SJSA1 (cell line): Measurements from ENCODE around the gene MME. TPM values are rescaled to one million over a fixed set of nuclear protein-coding genes. Genes with fewer than 3 reads are reported as not detected.
"Not testable (repeated sequence)": the region's sequence is repeated elsewhere in the genome, so short reads cannot be mapped to it uniquely, and the experiment has no call there.

ENCODE experiments used
- DNase-seq, 2 experiments: peaks; one replicate each; pipeline ENCODE4 v3.0.0-alpha.2; 2015 to 2020; ENCODE audit warnings: low spot score in 2 of 2, low read depth in 1 of 2
- H3K27ac ChIP-seq: fragments of 250-450 bp; sonication (Bioruptor Pico); 2 replicates; pipeline ENCODE4 v1.5.1; 2020; ENCODE audit warnings: mild to moderate bottlenecking, moderate library complexity
- H3K27me3 ChIP-seq: fragments of 250-450 bp; sonication (Bioruptor Pico); replicated peaks from 2 replicates; pipeline ENCODE4 v1.5.1; 2020; ENCODE audit warnings: mild to moderate bottlenecking, moderate library complexity
- H3K36me3 ChIP-seq: fragments of 250-450 bp; sonication (Bioruptor Pico); 2 replicates; pipeline ENCODE4 v1.5.1; 2020; ENCODE audit warnings: mild to moderate bottlenecking
- H3K4me1 ChIP-seq: fragments of 250-450 bp; sonication (Bioruptor Pico); replicated peaks from 2 replicates; pipeline ENCODE4 v1.6.1; 2021; ENCODE audit warnings: mild to moderate bottlenecking
- H3K4me3 ChIP-seq: fragments of 250-450 bp; sonication (Bioruptor Pico); 2 replicates; pipeline ENCODE4 v1.5.1; 2020; ENCODE audit warnings: mild to moderate bottlenecking
- H3K9me3 ChIP-seq: fragments of 250-450 bp; sonication (Bioruptor Pico); replicated peaks from 2 replicates; pipeline ENCODE4 v1.5.1; 2020; ENCODE audit warnings: mild to moderate bottlenecking
- total RNA-seq: library from RNA; depleted of rRNA; stranded (reverse); fragments of >200 nt; shearing (Covaris generic); gene quantifications from 2 replicates; pipeline ENCODE4 v1.2.3, GENCODE V29; 2014

Gene MME
- total RNA-seq, 1 experiment from 2014 or later = 19.1 TPM

DNA sequence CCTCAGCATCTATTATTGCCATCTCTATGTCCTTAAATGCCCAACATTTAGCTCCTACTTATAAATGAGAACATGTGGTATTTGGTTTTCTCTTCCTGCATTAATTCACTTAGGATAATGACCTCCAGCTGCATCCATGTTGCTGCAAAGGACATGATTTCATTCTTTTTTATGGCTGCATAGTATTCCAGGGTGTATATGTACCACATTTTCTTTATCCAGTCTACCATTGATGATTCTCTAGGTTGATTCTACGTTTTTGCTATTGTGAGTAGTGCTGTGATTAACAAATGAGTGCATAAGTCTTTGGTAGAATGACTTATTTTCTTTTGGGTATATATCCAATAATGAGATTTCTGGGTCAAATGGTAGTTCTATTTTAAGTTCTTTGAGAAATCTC is 54.2 kb downstream of the MME start:
- H3K36me3 ChIP-seq, H3K4me3 ChIP-seq, H3K27ac ChIP-seq, H3K27me3 ChIP-seq, H3K4me1 ChIP-seq, H3K9me3 ChIP-seq, DNase-seq: not testable (repeated sequence)

DNA sequence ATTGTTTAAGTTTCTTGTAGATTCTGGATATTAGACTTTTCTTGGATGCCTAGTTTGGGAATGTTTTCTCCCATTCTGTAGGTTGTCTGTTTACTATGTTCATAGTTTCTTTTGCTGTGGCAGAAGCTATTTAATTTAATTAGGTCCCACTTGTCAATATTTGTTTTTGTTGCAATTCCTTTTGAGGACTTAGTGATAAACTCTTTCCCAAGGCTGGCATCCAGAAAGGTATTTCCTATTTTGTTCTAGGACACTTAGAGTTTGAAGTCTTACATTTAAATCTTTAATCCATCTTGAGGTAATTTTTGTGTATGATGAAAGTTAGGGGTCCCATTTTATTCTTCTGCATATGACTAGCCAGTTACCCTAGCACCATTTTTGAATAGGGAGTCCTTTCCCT is 54.9 kb downstream of the MME start:
- Histone ChIP-seq H3K27me3 (no peaks in the 10 kb centered on the region), H3K4me3 (no peak overlapping the region), H3K27ac (no peak overlapping the region), H3K9me3 (no peaks in the 10 kb centered on the region), H3K36me3 (no peaks in the 10 kb centered on the region), H3K4me1 (no peaks in the 10 kb centered on the region)
- no peak for DNase-seq

DNA sequence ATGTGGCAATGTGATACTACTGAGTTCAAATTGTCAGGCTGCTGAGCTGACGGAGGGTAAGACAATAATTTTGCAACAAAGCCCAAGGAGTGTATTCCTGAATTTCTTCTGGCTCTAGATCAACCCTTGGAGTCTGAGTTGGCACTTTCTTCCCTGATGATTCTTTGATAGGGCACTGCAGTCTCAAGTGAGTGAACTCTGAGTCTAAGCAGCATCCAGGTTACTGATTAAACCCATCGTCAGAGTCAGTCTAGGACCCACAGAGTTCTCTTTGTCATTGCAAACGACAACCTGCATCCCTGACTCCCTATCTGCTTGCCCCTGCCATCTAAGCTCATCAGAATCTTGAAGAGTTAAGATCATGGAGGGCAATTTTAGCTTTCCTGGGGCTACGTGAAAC is 58.6 kb downstream of the MME start:
- no peak overlapping the region for H3K27ac ChIP-seq
- no peaks in the 10 kb centered on the region for H3K36me3 ChIP-seq
- no peaks in the 10 kb centered on the region for H3K9me3 ChIP-seq
- H3K4me3 ChIP-seq = no peak overlapping the region
- H3K4me1 ChIP-seq = no peaks in the 10 kb centered on the region
- H3K27me3 ChIP-seq = no peaks in the 10 kb centered on the region
- DNase-seq = no peak

DNA sequence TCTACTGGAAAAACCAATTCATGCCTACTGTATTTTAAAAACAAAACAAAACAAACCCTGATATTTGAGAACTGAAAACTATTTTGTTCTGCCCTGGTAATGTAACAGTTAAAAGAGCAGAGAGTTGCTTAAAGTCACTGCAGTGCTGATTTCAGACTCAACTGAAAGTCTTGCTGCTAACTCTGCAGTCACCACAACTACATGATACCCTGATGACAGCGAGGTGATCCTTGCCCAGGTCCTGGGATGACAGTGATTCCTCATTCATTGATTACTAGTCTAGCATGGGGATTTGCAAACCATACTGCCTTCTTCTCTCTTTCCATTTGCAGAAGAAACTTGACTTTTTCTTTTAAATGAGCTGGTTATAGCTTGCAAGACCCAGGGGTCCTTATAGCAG is 67.5 kb downstream of the MME start:
- Histone ChIP-seq H3K9me3 (no peaks in the 10 kb centered on the region), H3K4me1 (no peaks in the 10 kb centered on the region), H3K36me3 (no peaks in the 10 kb centered on the region), H3K27ac (no peak overlapping the region), H3K27me3 (no peaks in the 10 kb centered on the region), H3K4me3 (no peak overlapping the region)
- no peak for DNase-seq

DNA sequence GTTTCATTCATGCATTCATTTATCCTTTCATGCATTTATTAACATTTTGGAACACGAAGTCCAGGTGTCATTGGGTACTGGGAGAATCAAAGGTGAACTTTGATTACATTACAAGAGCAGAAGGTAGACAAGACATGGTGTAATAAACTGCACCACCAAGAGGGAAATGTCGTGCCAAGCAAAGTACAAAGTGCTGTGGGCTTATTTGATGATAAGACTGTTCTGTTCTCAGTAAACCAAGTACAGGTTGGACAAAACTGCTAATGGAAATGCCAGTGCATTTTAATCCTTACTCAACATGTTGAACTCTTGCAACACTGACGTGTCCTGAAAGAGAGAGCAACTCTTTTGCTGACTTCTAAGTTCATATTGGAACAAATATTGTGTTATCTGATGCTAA is 69.4 kb downstream of the MME start:
- no peak overlapping the region for H3K4me3 ChIP-seq
- no peak for DNase-seq
- H3K27me3 ChIP-seq = no peaks in the 10 kb centered on the region
- no peaks in the 10 kb centered on the region for H3K9me3 ChIP-seq
- no peaks in the 10 kb centered on the region for H3K4me1 ChIP-seq
- H3K36me3 ChIP-seq = no peaks in the 10 kb centered on the region
- H3K27ac ChIP-seq = no peak overlapping the region

DNA sequence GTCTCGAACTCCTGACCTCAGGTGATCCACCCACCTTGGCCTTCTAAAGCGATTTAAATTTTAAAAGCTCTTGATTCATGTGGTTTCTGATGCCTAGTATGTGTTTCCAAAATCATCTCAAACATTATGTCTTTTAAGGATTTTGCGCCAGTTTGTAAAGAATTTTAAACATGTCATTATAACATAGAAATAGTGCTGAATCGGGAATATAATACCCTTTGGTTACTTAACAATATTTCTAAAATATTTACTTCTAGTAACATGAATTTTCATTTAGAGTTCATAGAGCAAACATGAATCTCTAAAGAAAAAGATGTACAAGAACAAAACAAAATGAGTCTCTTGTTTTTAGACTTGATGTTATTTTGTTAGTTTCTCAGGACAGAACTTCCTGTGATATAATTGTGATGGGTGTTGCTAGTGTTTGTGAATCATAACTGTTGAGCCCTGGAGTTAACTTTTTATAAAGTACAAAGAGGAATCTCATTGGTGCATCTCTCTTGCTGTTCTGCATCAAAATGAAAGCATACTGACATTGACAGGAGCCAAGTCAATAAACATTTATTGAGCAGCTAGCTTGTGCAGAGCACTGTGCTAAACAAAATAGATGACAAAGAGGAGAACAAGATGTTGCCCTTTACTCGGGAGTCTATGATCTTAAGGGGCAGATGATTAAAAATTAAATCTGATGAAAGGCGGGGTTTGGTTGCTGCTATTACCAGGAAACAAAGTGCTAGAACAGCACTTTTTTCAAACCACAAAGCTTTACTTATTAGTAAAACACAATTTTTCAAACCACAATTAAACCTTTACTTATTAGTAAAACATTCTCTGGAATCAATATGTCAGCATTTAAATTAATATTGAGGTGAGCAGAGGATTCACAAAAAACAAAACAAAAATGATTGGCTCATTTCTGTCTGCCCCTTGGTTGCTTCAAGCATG is 73.4 kb downstream of the MME start:
- Histone ChIP-seq H3K27me3 (no peaks in the 10 kb centered on the region), H3K27ac (no peak overlapping the region), H3K4me3 (no peak overlapping the region), H3K4me1 (no peaks in the 10 kb centered on the region), H3K9me3 (no peaks in the 10 kb centered on the region), H3K36me3 (no peaks in the 10 kb centered on the region)
- no peak for DNase-seq

DNA sequence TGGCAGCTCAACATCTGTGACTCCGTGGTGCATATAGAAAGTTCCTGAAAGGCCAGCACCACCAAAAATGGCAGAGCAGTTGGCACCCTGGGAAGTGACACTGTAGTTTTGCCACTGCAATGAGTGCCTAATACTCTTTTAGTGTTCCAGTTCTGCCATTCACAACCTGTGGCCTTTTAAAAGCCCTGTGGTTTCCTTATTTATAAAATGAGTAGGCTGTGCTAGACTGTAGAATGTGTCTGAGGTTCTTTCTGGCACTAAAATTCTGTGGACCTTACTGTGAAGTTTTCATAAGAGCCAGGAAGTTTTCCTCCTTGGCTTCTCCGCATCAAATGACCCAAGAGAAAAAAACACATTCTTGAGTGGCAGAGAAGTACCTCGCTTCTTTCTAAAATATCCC is 74.1 kb downstream of the MME start:
- Histone ChIP-seq H3K9me3 (no peaks in the 10 kb centered on the region), H3K36me3 (no peaks in the 10 kb centered on the region), H3K27me3 (no peaks in the 10 kb centered on the region), H3K4me3 (no peak overlapping the region), H3K27ac (no peak overlapping the region), H3K4me1 (no peaks in the 10 kb centered on the region)
- DNase-seq = no peak

DNA sequence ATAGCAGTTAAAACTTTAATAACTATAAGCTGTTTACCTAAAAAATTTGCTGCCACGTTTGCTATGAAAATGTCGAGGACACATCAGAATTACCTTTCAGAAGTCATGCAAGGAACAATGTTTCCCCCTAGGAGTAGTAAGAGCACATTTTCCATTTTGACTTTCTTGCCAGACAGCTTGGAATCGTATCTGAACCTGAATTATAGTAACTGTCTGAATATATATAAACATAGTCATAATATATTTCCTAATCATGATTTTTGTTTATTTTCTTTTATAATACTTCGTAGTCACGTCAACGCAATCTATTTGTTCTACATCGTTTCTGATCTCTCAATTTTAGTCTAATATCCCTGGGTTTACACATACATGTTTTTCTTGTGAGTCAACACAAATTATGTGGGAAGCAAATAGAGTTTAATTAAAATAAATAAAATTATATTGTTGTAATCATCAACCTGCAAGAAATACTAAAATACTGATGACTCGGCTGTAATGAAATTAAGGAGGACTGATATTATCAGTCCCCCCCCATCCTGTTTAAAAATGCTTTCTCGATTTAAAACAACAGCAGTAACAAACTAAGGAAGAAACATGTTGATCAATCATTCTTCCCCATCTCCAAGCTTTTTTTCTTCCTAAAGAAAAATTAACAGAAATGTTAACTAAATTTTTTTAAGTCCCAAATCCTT is 78.4 kb downstream of the MME start:
- H3K36me3 ChIP-seq = no peaks in the 10 kb centered on the region
- H3K27ac ChIP-seq = no peak overlapping the region
- no peaks in the 10 kb centered on the region for H3K4me1 ChIP-seq
- DNase-seq = no peak
- H3K9me3 ChIP-seq = no peaks in the 10 kb centered on the region
- no peaks in the 10 kb centered on the region for H3K27me3 ChIP-seq
- H3K4me3 ChIP-seq = no peak overlapping the region

DNA sequence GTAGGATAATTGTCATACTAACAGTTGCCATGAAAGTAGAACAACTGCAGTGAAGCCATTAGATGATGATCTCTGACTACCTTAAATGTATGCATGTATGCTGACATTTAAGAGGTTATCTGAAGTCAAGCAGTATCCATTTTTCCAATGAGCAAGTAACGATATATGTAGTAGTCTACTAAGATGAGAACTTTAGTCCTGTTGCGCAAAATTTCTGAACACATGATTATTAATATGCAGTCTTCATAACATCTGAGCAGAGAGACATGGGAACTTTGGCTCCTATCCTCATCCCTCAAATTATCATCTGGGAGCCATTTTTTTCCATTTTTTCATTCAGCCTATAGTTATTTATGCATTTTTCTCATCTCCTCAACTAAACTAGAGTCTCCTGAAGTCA is 79.2 kb downstream of the MME start:
- no peak for DNase-seq
- no peak overlapping the region for H3K4me3 ChIP-seq
- H3K36me3 ChIP-seq = no peaks in the 10 kb centered on the region
- no peaks in the 10 kb centered on the region for H3K27me3 ChIP-seq
- H3K27ac ChIP-seq = no peak overlapping the region
- no peaks in the 10 kb centered on the region for H3K9me3 ChIP-seq
- H3K4me1 ChIP-seq = no peaks in the 10 kb centered on the region

DNA sequence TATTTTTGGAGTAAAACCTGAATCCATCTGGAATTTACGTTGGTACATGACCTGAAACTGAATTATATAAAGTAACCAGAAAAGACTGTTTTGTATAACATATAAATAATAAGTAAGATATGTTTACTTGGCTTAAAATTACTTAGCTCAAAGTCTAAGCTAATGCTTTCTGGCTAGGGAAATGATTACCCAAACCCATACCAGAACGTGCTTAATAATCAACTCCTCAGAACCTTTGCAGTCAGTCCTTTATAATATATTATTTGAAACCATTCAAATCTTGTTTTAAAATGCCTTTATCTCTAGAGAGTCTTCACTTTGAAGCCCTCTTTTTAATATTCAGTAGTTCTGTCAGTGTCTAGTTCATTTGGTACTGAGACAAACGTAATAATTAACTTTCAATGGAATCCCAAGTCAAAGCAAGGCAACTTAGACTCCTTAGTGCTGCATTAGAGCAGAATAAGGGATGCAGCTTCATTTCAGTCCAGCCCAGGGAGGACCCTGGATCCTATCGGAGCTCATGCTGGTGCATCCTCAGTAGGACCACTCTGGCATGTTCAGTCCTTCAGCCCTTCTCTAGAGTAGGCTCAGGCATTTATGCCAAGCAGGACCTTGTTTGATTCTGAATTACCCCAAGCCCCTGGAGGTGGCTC is 81.6 kb downstream of the MME start:
- Histone ChIP-seq H3K27ac (no peak overlapping the region), H3K4me3 (no peak overlapping the region), H3K27me3 (no peaks in the 10 kb centered on the region), H3K4me1 (no peaks in the 10 kb centered on the region), H3K36me3 (no peaks in the 10 kb centered on the region), H3K9me3 (no peaks in the 10 kb centered on the region)
- DNase-seq = no peak

DNA sequence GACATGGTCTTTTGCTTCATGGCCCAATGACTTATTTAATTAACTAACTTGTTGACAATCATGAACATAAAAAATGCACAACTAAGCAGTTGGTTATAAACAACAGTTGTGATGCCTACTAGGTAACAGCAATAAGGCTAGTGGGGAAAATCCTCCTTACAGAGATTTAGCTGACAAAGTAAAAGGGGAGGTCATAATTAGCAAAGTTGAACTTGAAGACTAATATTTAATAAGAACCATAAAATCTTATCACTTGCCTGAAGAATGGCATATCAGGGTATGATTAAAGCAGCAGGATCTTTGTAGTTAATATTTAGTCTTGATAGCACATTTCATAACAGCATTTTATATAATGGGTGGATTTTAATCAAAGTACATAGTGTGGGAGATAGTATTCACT is 84.2 kb downstream of the MME start:
- H3K4me3 ChIP-seq = no peak overlapping the region
- no peaks in the 10 kb centered on the region for H3K9me3 ChIP-seq
- H3K4me1 ChIP-seq = no peaks in the 10 kb centered on the region
- no peak for DNase-seq
- no peak overlapping the region for H3K27ac ChIP-seq
- no peaks in the 10 kb centered on the region for H3K27me3 ChIP-seq
- no peaks in the 10 kb centered on the region for H3K36me3 ChIP-seq

DNA sequence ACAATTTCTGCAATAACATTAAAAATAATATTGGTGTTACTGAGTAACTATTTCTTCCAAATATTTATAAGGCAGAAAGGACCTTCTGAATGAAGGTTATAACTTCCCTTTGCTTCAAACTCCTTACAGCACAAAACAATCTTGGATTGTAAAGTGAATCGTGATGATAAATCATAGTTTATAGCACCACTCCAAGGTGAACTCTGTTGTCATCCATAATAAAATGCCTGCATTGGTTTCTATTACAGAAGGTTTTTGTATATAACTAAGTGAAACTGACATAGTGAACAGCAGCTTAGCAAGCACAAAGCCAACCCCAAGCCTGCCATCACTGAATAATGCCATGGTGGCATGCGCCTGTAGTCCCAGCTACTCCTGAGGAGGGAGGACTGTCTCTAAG is 86.3 kb downstream of the MME start:
- no peaks in the 10 kb centered on the region for H3K27me3 ChIP-seq
- no peaks in the 10 kb centered on the region for H3K4me1 ChIP-seq
- H3K4me3 ChIP-seq = no peak overlapping the region
- no peak overlapping the region for H3K27ac ChIP-seq
- DNase-seq = no peak
- no peaks in the 10 kb centered on the region for H3K36me3 ChIP-seq
- H3K9me3 ChIP-seq = no peaks in the 10 kb centered on the region

DNA sequence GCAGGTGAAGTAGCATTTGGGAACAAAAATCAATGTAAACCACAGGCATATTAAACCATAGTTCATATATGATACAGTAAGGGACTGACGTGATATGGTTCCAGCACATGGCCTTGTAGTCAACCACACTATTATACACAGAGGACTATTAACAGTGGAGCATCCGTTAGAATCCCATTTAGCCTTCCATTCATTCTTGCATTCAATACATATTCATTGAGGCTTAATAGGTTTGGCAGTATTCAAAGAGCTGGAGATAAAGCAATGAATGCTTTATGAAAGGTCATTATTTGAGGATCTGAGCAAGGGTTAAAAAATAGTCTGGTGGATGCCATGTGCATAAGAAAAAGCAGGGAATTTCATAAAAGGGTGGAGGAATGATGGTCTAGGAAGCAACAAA is 89.1 kb downstream of the MME start:
- Histone ChIP-seq H3K4me1 (no peaks in the 10 kb centered on the region), H3K4me3 (no peak overlapping the region), H3K9me3 (no peaks in the 10 kb centered on the region), H3K27me3 (no peaks in the 10 kb centered on the region), H3K36me3 (no peaks in the 10 kb centered on the region), H3K27ac (no peak overlapping the region)
- no peak for DNase-seq

DNA sequence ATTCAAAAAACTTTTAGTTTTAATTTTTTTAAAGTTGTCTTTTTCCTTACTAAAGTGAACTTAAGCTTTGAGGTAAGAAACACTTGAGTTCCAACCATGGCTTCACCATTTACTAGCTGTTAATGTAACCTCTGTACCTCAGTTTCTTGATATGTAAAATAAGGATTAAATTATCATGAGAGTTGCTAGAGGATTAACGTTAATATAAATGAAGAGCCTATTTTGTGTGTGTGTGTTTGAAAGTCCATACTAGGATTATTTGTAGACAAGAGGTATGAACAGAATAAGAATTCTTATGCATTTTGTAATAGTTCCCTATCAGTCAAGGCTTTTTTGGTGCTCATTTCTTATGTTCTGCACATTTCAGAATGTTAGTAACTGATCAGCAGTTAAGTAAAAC is 93.7 kb downstream of the MME start:
- Histone ChIP-seq H3K4me1 (no peaks in the 10 kb centered on the region), H3K27ac (no peak overlapping the region), H3K9me3 (no peaks in the 10 kb centered on the region), H3K4me3 (no peak overlapping the region), H3K36me3 (no peaks in the 10 kb centered on the region), H3K27me3 (no peaks in the 10 kb centered on the region)
- DNase-seq = no peak
